ENCODE measurements around the gene NCSTN.

- TF ChIP-seq CTCF (IDR thresholded peaks at IDR 0.05; ENCODE audit: low read depth, low read length) (no peak), EZH2phosphoT487 (IDR thresholded peaks at IDR 0.05; ENCODE audit: low read depth) (no peak)
Observed at GRCh38 chr1:160367934-160368923, 25.0 kb downstream of the NCSTN start.

Measured in OCI-LY3 (cell line).